HL-60 (cell line): ENCODE measurements around the gene HSD11B2.

Experiments used
- DNase-seq, 2 experiments: peaks; one replicate each; pipeline ENCODE4 v3.0.0-alpha.2; 2010 to 2020; ENCODE audit warnings: low read depth in 1 of 2, low spot score in 1 of 2
- H3K27ac ChIP-seq: fragments of 250-450 bp; sonication (Bioruptor Pico); replicated peaks from 2 replicates; pipeline ENCODE4 v1.5.1; 2020; ENCODE audit warnings: mild to moderate bottlenecking, moderate library complexity
- H3K27me3 ChIP-seq: fragments of 250-450 bp; sonication (Bioruptor Pico); 2 replicates; pipeline ENCODE4 v1.5.1; 2021; ENCODE audit warnings: mild to moderate bottlenecking, moderate library complexity; ENCODE audit not compliant: insufficient read depth, poor library complexity, severe bottlenecking
- H3K4me3 ChIP-seq: replicated peaks from 2 replicates; pipeline ENCODE4 v1.5.1; 2011; ENCODE audit warnings: mild to moderate bottlenecking, control low read depth, low read length; ENCODE audit not compliant: insufficient read depth
- GABPA ChIP-seq: IDR thresholded peaks from 2 replicates; pipeline ENCODE4 v1.6.1; 2012; ENCODE audit warnings: low read depth
- POLR2AphosphoS5 ChIP-seq: IDR thresholded peaks from 2 replicates; pipeline ENCODE4 v1.6.1; 2012; ENCODE audit warnings: low read depth
- REST ChIP-seq: IDR thresholded peaks from 2 replicates; pipeline ENCODE4 v1.6.1; 2012; ENCODE audit warnings: low read depth; ENCODE audit not compliant: insufficient replicate concordance
- SPI1 ChIP-seq: IDR thresholded peaks from 2 replicates; pipeline ENCODE4 v1.6.1; 2012; ENCODE audit warnings: low read depth, mild to moderate bottlenecking, borderline replicate concordance
- TF ChIP-seq, protein P1 (sequence below): IDR thresholded peaks from one replicate; pipeline ENCODE4 v1.5.1; 2011; ENCODE audit warnings: low read length, control low read depth, inconsistent platforms; ENCODE audit not compliant: insufficient read depth

Gene HSD11B2

DNA sequence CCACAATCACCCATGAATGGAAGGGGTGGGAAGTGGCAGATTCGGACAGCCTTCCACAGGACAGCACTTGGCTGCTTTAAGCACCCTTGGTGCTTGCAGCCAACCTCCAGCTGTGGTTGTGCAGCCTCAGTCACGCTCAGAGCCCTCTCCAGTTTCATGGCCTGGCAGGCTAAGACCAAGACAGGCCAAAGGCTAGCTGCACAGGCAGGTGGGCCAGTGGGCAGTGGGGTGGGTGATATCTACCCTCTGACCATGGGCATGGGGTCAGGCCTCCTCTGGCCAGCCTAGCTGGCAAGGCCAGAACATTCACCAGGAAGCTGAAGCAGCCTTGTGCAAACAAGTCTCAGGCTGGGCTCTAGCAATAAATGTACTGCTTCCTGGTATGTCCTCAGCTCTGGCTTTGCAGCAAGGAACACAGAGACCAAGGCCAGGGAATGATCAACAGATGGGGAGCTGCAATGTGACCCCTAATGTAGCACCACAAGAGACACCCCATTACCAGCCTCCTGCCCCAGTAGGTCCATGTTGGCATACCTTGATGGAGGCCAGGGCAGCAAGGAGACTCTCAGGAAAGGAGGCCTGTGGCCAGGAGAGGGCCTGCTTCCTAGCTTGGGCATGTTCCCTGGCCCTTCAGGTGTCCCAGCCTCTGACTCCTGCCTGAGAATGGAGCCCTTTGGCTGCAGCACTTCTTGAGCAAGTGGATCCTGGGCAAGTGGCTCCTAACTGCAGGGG lies 20.9 kb downstream of the HSD11B2 start:
- no peaks in the 10 kb centered on the region for H3K27me3 ChIP-seq
- H3K4me3 ChIP-seq, result no peak overlapping the region
- TF ChIP-seq SPI1, result no peak
- TF ChIP-seq POLR2AphosphoS5, result no peak
- TF ChIP-seq REST, result no peak
- no peak for TF ChIP-seq GABPA
- TF ChIP-seq, protein P1, sequence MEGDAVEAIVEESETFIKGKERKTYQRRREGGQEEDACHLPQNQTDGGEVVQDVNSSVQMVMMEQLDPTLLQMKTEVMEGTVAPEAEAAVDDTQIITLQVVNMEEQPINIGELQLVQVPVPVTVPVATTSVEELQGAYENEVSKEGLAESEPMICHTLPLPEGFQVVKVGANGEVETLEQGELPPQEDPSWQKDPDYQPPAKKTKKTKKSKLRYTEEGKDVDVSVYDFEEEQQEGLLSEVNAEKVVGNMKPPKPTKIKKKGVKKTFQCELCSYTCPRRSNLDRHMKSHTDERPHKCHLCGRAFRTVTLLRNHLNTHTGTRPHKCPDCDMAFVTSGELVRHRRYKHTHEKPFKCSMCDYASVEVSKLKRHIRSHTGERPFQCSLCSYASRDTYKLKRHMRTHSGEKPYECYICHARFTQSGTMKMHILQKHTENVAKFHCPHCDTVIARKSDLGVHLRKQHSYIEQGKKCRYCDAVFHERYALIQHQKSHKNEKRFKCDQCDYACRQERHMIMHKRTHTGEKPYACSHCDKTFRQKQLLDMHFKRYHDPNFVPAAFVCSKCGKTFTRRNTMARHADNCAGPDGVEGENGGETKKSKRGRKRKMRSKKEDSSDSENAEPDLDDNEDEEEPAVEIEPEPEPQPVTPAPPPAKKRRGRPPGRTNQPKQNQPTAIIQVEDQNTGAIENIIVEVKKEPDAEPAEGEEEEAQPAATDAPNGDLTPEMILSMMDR, result no peak
- no peak overlapping the region for H3K27ac ChIP-seq
- DNase-seq, result no peak

DNA sequence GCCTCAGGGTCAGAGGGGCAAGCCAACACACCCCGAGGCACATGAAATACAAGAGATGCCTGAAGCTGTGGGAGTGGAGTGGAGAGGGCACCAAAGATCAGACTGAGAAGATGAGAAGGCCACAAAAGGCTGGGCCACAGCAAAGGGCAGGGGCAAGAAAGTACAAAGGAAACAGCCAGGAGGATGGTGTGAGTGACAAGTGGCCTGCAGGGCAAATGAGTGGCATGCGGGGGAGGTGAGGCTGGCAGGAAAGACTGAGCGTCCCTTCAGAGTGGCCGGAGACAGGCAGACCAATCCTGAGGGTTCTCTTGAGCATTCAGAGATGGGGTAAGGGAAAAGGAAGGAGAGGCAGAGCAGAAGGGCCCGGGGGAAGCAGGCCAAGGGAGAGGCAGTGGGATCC lies 23.2 kb downstream of the HSD11B2 start:
- H3K27me3 ChIP-seq, result no peaks in the 10 kb centered on the region
- no peak overlapping the region for H3K27ac ChIP-seq
- TF ChIP-seq, protein P1, result no peak
- TF ChIP-seq GABPA, result no peak
- no peak for TF ChIP-seq SPI1
- TF ChIP-seq REST, result no peak
- no peak for TF ChIP-seq POLR2AphosphoS5
- H3K4me3 ChIP-seq, result no peak overlapping the region
- no peak for DNase-seq

DNA sequence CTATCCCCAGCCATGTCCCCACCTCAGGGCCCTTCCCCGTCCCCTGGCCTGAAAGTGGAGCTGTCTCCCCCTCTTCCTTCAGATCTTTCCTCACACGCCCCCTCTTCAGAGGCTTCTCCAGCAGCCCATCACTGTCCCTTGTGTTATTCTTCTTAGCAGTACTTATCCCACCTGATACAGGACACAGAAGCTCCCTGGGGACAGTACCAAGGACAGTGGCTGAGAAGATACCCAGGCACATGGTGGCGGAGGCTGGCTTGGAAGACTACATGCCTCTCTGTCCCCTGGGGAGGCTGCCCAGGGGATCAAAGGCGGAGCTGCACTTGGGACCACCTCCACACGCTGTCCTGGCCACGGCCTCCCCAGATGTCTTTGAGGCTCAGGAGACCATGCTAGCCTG lies 23.9 kb downstream of the HSD11B2 start:
- no peak for DNase-seq
- TF ChIP-seq POLR2AphosphoS5, result no peak
- peak; percentile 59 for TF ChIP-seq REST
- H3K4me3 ChIP-seq, result no peak overlapping the region
- H3K27ac ChIP-seq, result no peak overlapping the region
- H3K27me3 ChIP-seq, result no peaks in the 10 kb centered on the region
